B cell (primary cell): Measurements from ENCODE around the gene C12orf56. TPM values are rescaled to one million over a fixed set of nuclear protein-coding genes. Genes with fewer than 3 reads are reported as not detected.

Source experiments
- ATAC-seq: fragments of 200-7000 bp; cut with Tn5 transposase; one replicate; pipeline ENCODE4 v1.10.0; 2021; ENCODE audit warnings: low read depth, mild to moderate bottlenecking, moderate number of reproducible peaks, moderate library complexity
- CTCF ChIA-PET: fragments of 350-600 bp; sonication (Branson Sonifier 250); formaldehyde crosslinking; loops from one replicate; lab custom pipeline; 2021; ENCODE audit warnings: antibody characterized with exemption, inconsistent platforms; lab: Charles Lee
- POLR2A ChIA-PET: fragments of 350-600 bp; sonication (Branson Sonifier 250); formaldehyde crosslinking; loops from one replicate; lab custom pipeline; 2021; ENCODE audit warnings: antibody characterized with exemption; lab: Charles Lee
- DNase-seq: peaks from one replicate; pipeline ENCODE4 v3.0.0; 2013
- H2AFZ ChIP-seq: 2 replicates; pipeline ENCODE4 v1.6.1; 2012; ENCODE audit warnings: mild to moderate bottlenecking, low read depth, low read length; ENCODE audit not compliant: insufficient read depth, poor library complexity, severe bottlenecking
- H3K27ac ChIP-seq, 2 donors: 1 replicate in 1 of 2; 2 replicates in 1 of 2; pipeline ENCODE4 v1.5.1; 2012 to 2013; ENCODE audit warnings: low read length in 2 of 2, mild to moderate bottlenecking in 2 of 2, moderate library complexity in 1 of 2
- H3K27me3 ChIP-seq, 4 experiments: fragments of 200-600 bp in 1 of 4; sonication (generic) in 1 of 4; replicated peaks in 1 of 4; 1 replicate in 2 of 4; 2 replicates in 2 of 4; pipeline versions ENCODE4 v1.6.1 to v1.7.0; 2013 to 2016; ENCODE audit warnings: low read length in 3 of 4, mild to moderate bottlenecking in 2 of 4, mixed read lengths in 1 of 4, moderate library complexity in 1 of 4; ENCODE audit not compliant: insufficient read depth in 4 of 4, control insufficient read depth in 3 of 4; ENCODE audit errors: control extremely low read depth in 1 of 4
- H3K36me3 ChIP-seq, 2 experiments: replicated peaks in 1 of 2; 1 replicate in 1 of 2; 2 replicates in 1 of 2; pipeline versions ENCODE4 v1.6.1 to v1.7.1; 2013; ENCODE audit warnings: low read length in 1 of 2; ENCODE audit not compliant: insufficient read depth in 2 of 2, control insufficient read depth in 1 of 2; ENCODE audit errors: control extremely low read depth in 1 of 2, extremely low read depth in 1 of 2
- H3K4me1 ChIP-seq, 2 donors: fragments of 200-600 bp in 1 of 2; sonication (generic) in 1 of 2; 1 replicate in 1 of 2; 2 replicates in 1 of 2; pipeline versions ENCODE4 v1.5.1 to v1.6.1; 2013 to 2017; ENCODE audit warnings: low read length in 2 of 2; ENCODE audit not compliant: control insufficient read depth in 2 of 2, insufficient read depth in 2 of 2
- H3K4me2 ChIP-seq: replicated peaks from 2 replicates; pipeline ENCODE3; 2012; ENCODE audit warnings: mild to moderate bottlenecking, low read depth, low read length; ENCODE audit not compliant: poor library complexity, severe bottlenecking
- H3K4me3 ChIP-seq, 5 experiments: fragments of 200-600 bp in 1 of 5; sonication (generic) in 1 of 5; 1 replicate in 3 of 5; 2 replicates in 2 of 5; pipeline versions ENCODE4 v1.5.1 to v1.7.0; 2011 to 2016; ENCODE audit warnings: low read length in 4 of 5, mild to moderate bottlenecking in 4 of 5, low read depth in 2 of 5, control low read depth in 1 of 5, moderate library complexity in 1 of 5; ENCODE audit not compliant: insufficient read depth in 1 of 5; ENCODE audit errors: control extremely low read depth in 1 of 5, extremely low read depth in 1 of 5
- H3K79me2 ChIP-seq: fragments of 200-600 bp; sonication (generic); one replicate; pipeline ENCODE4 v1.6.0; 2016; ENCODE audit warnings: low read length; ENCODE audit not compliant: control insufficient read depth, insufficient read depth
- H3K9ac ChIP-seq: fragments of 200-600 bp; sonication (generic); 2 replicates; pipeline ENCODE4 v1.6.1; 2017; ENCODE audit warnings: mild to moderate bottlenecking, low read length, moderate library complexity
- H3K9me3 ChIP-seq, 3 donors: one replicate each; pipeline versions ENCODE4 v1.6.1 to v1.7.1; 2013; ENCODE audit warnings: low read length in 2 of 3; ENCODE audit not compliant: control insufficient read depth in 2 of 3, insufficient read depth in 1 of 3; ENCODE audit errors: control extremely low read depth in 1 of 3
- H4K20me1 ChIP-seq: 2 replicates; pipeline ENCODE4 v1.6.0; 2012; ENCODE audit warnings: mild to moderate bottlenecking, low read length; ENCODE audit not compliant: insufficient read depth, control insufficient read depth, poor library complexity, severe bottlenecking
- H3K27ac Mint-ChIP-seq: one replicate; pipeline ENCODE4 v1.8.0; 2021; ENCODE audit warnings: mixed read lengths
- H3K27me3 Mint-ChIP-seq: one replicate; pipeline ENCODE4 v1.8.0; 2021; ENCODE audit warnings: mixed read lengths
- H3K4me1 Mint-ChIP-seq: one replicate; pipeline ENCODE4 v1.8.0; 2021; ENCODE audit warnings: mixed read lengths
- H3K4me3 Mint-ChIP-seq: one replicate; pipeline ENCODE4 v1.8.0; 2021; ENCODE audit warnings: mixed read lengths
- H3K9me3 Mint-ChIP-seq: one replicate; pipeline ENCODE4 v1.8.0; 2022; ENCODE audit warnings: mixed read lengths; ENCODE audit not compliant: insufficient read depth
- EZH2 ChIP-seq: IDR thresholded peaks from 2 replicates; pipeline ENCODE4 v1.6.1; 2012; ENCODE audit warnings: borderline replicate concordance, low read depth, mild to moderate bottlenecking, moderate library complexity, low read length; ENCODE audit not compliant: insufficient read depth, poor library complexity, severe bottlenecking
- WGBS: methylation state at CpG from one replicate; pipeline ENCODE4 v1.1.5; 2013; ENCODE audit warnings: missing lambda C conversion rate; ENCODE audit not compliant: insufficient coverage; 5-methylcytosine and 5-hydroxymethylcytosine counted together
- intact Hi-C: fragments of 100-400 bp; cut with micrococcal nuclease; formaldehyde crosslinking; loops from one replicate; pipeline ENCODE4 v1.10.0; 2022
- polyA plus RNA-seq: library from polyadenylated mRNA; depleted of rRNA; stranded (reverse); fragments of >200 nt; gene quantifications from 2 replicates; pipeline ENCODE4 v1.2.3, GENCODE V29; 2012
- total RNA-seq, 2 donors: library from RNA; stranded (reverse); fragments of 120-200 nt in 1 of 2; gene quantifications; 1 replicate in 1 of 2; 2 replicates in 1 of 2; pipeline versions ENCODE4 v1.2.3 to v1.2.4, GENCODE V29; 2013 to 2022
- TF ChIP-seq, protein P1 (sequence below): fragments of 200-600 bp; IDR thresholded peaks from one replicate; pipeline ENCODE4 v1.8.0; 2022; ENCODE audit warnings: antibody characterized with exemption, mild to moderate bottlenecking

The C12orf56 gene
- total and polyA plus RNA-seq, 2 donors (not counting 1 experiment from before 2014, with no cell fraction given): not detected

DNA sequence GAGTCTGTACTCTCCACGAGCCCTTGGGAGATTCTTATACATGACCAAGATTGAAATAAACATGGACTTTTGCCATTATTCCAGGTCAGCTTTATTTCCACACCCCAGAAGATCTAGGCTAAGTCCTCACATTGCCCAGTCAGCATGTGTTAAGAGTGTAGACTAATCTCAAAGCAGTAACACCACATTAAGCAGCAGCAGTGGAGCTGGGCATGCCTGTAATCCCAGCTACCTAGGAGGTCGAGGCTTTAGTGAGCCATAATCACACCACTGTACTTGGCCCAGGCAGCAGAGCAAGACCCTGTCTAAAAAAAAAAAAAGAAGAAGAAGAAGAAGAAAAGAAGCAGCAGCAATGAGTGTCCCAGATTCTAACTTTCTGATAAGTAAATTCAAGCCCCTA is 65.5 kb downstream of the C12orf56 start:
- Histone ChIP-seq H3K27me3 (peaks cover 0 to 5% (median 1%) of the 10 kb centered on the region in 4 experiments), H3K4me3 (no peak overlapping the region), H3K9me3 (peaks cover 0 to 4% (median 0%) of the 10 kb centered on the region in 3 donors), H3K4me1 (no peaks in the 10 kb centered on the region), H3K79me2 (no peaks in the 10 kb centered on the region), H2AFZ (no peak overlapping the region), H4K20me1 (no peaks in the 10 kb centered on the region), H3K27ac (no peak overlapping the region), H3K9ac (no peak overlapping the region), H3K36me3 (no peaks in the 10 kb centered on the region), H3K4me2 (no peak overlapping the region)
- 80% methylated on average over 1 of the region's 2 CpGs for WGBS
- ATAC-seq: no peak
- Mint-ChIP-seq H3K27ac (no peak overlapping the region), H3K4me1 (no peaks in the 10 kb centered on the region), H3K4me3 (no peak overlapping the region), H3K9me3 (no peaks in the 10 kb centered on the region), H3K27me3 (peaks cover 5% of the 10 kb centered on the region)
- no peak for DNase-seq
- CTCF ChIA-PET: no interaction called here
- POLR2A ChIA-PET: no interaction called here
- TF ChIP-seq, protein P1, sequence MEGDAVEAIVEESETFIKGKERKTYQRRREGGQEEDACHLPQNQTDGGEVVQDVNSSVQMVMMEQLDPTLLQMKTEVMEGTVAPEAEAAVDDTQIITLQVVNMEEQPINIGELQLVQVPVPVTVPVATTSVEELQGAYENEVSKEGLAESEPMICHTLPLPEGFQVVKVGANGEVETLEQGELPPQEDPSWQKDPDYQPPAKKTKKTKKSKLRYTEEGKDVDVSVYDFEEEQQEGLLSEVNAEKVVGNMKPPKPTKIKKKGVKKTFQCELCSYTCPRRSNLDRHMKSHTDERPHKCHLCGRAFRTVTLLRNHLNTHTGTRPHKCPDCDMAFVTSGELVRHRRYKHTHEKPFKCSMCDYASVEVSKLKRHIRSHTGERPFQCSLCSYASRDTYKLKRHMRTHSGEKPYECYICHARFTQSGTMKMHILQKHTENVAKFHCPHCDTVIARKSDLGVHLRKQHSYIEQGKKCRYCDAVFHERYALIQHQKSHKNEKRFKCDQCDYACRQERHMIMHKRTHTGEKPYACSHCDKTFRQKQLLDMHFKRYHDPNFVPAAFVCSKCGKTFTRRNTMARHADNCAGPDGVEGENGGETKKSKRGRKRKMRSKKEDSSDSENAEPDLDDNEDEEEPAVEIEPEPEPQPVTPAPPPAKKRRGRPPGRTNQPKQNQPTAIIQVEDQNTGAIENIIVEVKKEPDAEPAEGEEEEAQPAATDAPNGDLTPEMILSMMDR: no peak
- no peak for TF ChIP-seq EZH2
- intact Hi-C loops: no loop called here

DNA sequence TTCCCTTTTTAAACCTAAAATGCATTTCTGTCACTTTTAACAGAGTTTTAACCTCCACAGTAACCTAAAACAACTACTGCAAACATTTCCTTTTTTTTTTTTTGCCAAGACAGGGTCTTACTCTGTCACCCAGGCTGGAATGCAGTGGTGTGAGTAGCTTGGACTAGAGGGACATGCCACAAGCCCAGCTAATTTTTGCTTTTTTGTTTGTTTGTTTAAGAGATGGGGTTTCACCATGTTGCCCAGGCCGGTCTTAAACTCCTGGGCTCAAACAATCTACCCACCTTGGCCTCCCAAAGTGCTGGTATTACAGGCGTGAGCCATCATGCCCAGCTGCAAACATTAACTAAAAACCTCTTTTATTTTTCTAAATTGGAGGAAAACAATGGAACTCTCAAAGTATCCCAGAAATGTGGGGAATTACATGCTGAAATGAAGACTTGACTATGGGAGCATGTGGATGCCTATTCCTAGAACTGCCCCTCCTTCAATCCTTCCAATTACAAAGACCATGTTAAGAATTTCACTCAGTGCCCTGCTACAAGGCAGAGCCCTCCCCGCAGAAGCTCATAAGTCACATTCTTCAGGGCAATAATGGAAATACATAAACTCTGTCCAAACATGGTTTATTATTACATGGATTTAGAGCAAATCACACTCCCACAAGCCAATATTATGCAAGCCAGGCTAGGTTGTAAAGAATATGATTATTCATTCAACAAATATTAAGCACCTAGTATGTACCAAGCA is 66.9 kb downstream of the C12orf56 start:
- no peak for DNase-seq
- TF ChIP-seq, protein P1: no peak
- TF ChIP-seq EZH2: no peak
- Mint-ChIP-seq H3K4me3 (no peak overlapping the region), H3K4me1 (no peaks in the 10 kb centered on the region), H3K27me3 (no peaks in the 10 kb centered on the region), H3K9me3 (no peaks in the 10 kb centered on the region), H3K27ac (no peak overlapping the region)
- H3K4me2 ChIP-seq: no peak overlapping the region
- no peak overlapping the region for H3K9ac ChIP-seq
- peaks cover 0 to 4% (median 0%) of the 10 kb centered on the region in 3 donors for H3K9me3 ChIP-seq
- H3K4me3 ChIP-seq: no peak overlapping the region
- H3K4me1 ChIP-seq: no peaks in the 10 kb centered on the region
- CTCF ChIA-PET: no interaction called here
- peaks cover 0 to 5% (median 1%) of the 10 kb centered on the region in 4 experiments for H3K27me3 ChIP-seq
- no peak for ATAC-seq
- WGBS: no CpG with 5 or more reads among the region's 3 CpGs
- H3K79me2 ChIP-seq: no peaks in the 10 kb centered on the region
- H3K36me3 ChIP-seq: no peaks in the 10 kb centered on the region
- no peak overlapping the region for H2AFZ ChIP-seq
- POLR2A ChIA-PET: no interaction called here
- no peaks in the 10 kb centered on the region for H4K20me1 ChIP-seq
- H3K27ac ChIP-seq: no peak overlapping the region
- intact Hi-C loops: no loop called here
